Activated CD4-positive, alpha-beta T cell treated with anti-CD3 and anti-CD28 coated beads, Interleukin-2, amount 50 U/mL, for 1 hour (primary cell): ENCODE measurements around the gene CEBPG.

Experiments used
- DNase-seq: peaks from one replicate; pipeline ENCODE4 v3.0.0-alpha.2; 2020

CEBPG gene

GRCh38 chr19:33373453-33374235 lies at the start of gene CEBPG:
CEBPG (plus strand) TSS chr19:33373709; CDS start chr19:33379240, 5,531 bp downstream.
- DNase-seq: peak; percentile 94

DNA sequence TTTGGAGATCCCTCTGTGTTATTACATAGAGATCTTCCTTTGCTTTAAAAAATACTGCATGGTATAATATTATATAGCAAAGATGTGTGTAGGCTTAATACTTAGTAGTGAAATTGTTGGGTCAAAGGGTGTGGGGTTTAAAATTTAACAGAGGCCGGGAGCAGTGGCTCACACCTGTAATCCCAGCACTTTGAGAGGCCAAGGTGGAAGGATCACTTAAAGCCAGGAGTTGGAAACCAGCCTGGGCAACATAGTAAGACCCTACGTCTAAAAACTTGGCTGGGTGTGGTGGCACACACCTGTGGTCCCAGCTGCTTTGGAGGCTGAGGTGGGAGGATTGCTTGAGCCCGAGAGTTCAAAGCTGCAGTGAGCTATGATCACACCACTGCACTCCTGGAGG lies 48.9 kb upstream of the CEBPG start:
- DNase-seq: no peak

GRCh38 chr19:33325920-33326319 lies 47.6 kb upstream of the CEBPG start:
- no peak for DNase-seq

DNA sequence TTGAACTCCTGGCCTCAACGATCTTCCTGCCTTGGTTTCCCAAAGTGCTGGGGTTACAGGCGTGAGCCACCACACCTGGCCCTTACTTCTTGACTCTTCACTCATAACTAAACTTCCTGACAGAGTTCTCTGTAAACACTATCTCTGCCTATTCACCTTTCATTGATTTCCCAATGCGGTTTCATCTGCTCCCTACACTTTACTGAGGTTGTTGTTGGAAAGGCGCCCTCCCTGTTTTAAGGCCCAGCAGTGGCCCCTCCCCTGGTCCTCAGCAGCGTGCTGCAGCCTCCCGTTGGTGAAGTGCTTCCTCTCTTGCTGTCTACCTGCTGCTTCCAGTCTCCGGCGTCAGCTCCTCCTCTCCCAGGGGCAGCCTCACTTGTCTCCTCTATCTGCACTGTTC lies 44.4 kb upstream of the CEBPG start:
- no peak for DNase-seq

DNA sequence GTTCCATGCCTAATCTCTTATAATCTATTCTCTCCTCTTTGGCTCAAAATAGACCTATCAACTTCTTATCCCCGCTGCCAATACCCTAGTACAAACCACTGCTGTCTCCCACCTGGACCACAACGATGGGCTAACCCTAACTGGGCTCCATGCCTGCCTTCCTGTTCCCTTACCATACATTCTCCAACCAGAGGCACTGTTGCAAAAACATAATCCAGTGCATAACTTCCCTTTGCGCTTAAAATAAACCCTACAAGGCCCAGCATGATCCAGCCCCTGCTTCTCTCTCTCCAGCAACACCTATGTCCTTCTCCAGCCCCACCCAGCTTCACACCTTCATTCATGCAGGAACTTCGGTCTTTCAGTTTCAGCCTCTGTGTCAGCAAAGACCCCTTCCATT lies 43.8 kb upstream of the CEBPG start:
- DNase-seq: no peak

DNA sequence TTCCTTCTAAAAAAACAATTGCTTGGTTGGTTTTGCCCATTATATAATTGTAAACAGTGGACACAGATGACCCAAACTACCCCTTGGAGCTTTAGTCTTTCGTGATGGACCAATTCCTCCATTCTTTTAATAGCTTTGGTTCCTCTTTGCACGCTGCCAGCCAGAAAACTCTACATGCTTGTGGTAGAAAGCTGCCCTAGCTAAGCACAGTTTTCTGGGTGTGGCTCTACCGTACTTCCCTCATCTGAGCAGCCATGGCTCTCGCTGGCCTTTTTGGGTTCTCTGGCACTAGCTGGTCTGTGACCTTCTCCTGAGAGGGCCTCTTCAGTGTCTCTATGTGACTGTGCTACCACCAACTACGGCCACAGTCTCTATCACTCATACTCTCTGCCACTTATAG lies 41.3 kb upstream of the CEBPG start:
- no peak for DNase-seq

DNA sequence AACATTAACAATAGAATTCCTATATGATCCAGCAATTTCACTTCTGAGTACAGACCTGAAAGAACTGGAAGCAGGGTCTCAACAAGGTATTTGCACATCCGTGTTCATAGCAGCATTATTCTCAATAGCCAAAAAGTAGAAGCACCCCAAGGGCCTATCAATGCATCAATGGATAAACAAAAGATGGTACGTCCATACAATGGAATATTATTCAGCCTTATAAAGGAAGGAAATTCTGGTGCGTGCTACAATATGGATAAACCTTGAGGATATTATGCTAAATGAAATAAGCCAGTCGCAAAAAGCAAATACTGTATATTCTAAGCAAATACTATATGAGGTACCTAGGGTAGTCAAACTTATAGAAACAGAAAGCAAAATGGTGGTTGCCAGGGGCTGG lies 40.4 kb upstream of the CEBPG start:
- DNase-seq: no peak

GRCh38 chr19:33333642-33334041 lies 39.9 kb upstream of the CEBPG start:
- no peak for DNase-seq

DNA sequence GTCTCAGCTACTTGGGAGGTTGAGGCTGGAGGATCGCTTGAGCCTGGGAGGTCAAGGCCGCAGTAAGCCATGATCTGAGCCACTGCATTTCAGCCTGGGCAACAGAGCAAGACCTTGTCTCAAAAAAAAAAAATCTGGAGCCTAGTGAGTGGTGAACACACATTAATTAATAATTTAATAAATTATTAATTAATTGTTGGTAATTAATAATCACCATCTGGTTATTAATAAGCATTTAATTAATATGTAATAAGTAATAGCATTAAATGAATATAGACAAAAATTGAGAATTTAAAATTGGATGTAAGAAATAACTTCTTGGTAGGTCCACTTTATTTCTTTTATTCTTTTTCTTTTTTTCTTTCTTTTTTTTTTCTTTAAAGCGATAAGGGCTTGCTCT lies 39.2 kb upstream of the CEBPG start:
- DNase-seq: no peak

GRCh38 chr19:33335446-33335845 lies 38.1 kb upstream of the CEBPG start:
- no peak for DNase-seq

- no peak for DNase-seq
Observed at GRCh38 chr19:33339016-33339984, 34.2 kb upstream of the CEBPG start.

DNA sequence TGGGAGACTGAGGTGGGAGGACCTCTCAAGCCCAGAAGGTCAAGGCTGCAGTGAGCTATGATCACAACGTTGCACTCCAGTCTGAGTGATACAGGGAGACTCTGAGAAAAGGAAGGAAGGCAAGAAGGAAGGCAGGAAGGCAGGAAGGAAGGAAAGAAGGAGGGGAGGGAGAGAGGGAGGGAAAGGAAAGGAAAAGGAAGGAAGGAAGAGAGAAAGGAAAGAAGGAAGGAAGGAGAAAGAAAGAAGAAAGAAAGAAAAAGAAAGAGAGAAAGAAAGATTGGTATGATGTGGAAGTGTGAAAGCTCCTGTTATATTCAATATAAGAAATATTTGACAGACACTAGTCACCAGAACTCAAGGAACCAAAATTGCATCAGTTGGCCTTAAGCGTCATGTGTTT lies 32.5 kb upstream of the CEBPG start:
- no peak for DNase-seq

DNA sequence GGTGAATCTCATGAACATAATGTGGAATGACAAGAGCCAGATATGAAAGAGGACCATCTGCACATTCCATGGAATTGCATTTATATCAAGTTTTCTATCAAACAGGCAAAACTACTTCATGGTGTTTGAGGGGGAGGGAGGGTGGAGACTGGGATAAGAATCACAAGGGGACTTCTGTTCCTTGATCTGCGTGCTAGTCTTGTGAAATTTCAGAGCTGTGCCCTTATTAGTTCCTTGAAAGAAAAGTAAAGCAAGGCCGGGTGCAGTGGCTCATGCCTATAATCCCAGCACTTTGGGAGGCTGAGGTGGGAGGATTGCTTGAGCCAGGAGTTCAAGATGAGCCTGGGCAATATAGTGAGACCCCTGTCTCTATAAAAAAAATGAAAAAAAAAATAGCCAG lies 30.2 kb upstream of the CEBPG start:
- DNase-seq: no peak

GRCh38 chr19:33343859-33344572 lies 29.5 kb upstream of the CEBPG start:
- no peak for DNase-seq

DNA sequence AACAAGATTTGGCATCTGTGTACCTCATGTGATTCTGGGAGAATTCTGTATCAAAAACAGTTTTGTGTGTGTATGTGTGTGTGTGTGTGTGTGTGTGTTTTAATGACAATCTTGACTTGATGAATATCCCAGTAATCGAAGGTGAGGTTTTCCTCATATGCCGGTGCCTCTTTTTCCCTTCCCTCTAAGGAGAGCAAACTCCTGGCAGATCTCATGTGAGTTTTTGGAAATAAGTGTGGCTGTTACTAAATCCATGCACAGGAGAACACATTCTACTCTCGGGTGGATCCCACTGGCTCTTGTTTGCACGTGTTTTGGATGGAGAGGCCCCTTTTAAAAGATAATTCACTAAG lies 29.0 kb upstream of the CEBPG start:
- no peak for DNase-seq

GRCh38 chr19:33345163-33345562 lies 28.3 kb upstream of the CEBPG start:
- DNase-seq: no peak

- no peak for DNase-seq
Observed at GRCh38 chr19:33346665-33347064, 26.8 kb upstream of the CEBPG start.

GRCh38 chr19:33347300-33347699 lies 26.2 kb upstream of the CEBPG start:
- no peak for DNase-seq

DNA sequence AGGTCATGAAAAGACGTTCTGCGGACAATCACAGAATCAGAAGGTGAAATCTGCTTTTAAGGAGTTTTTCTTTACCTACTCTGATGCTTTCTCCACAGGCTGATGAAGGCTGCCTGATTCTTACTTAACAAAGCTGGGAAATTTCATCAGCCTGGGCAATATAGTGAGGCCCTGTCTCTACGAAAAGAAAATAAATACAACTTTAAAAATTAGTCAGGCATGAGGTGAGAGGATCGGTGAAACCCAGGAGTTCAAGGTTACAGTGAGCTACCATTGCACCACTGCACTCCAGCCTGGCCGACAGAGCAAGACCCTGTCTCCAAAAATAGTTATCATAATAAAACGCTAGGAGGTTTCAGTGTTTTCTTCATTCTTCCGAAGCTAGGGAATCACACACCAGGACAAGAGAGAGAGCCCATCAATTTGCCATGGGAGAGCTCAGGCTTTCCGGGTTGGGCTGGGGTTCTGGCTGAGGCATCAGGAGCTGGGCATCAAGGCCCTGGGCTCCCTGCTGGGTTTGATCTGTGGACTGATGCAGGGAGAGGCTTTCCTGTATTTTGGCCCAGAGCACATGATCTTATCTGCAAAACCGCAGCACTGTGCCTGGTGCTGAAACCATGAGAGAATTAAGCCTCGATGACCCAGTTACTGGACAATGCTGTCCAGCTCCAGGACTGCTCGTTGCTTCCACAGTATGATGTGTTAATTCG lies 25.1 kb upstream of the CEBPG start:
- DNase-seq: no peak

DNA sequence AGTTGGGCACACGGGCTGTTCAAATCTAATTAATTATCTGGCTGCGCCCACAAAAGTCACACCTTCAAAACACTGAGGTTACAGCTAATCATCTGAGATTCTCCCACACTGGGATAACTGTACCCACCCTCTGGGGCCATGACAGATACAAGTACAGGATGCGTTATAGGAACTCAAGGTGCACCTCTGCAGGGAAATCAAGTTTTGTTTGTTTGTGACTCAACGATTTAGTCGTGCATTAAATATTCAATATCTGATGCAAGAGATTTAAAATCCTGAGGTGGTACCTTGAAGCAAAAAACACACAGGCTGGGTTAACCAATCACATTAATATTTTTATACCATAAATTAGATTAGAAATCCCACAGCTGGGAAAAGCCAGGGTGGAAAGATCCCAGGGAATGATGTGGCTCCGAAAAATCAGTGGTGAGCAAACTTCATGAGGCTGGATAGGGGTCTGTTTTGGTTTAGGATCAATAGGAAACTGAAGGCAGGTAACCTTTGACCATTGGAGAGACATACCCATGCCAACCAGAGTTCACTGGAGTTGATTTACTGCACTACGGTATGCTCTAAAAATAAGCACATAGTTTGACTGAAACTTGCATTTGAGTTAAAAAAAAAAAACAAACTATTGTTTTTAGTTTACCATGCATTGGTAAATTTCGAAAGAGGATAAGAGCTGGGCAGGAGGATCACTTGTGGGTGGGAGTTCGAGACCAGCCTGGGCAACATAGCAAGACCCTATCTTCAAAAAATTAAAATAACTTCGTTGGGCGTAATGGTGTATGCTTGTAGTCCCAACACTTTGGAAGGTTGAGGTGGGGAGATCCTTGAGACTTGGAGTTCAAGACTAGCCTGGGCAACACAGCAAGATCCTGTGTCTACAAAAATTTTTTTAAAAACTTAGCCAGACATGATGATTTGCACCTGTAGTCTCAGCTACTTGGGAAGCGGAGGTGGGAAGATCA lies 23.9 kb upstream of the CEBPG start:
- no peak for DNase-seq

DNA sequence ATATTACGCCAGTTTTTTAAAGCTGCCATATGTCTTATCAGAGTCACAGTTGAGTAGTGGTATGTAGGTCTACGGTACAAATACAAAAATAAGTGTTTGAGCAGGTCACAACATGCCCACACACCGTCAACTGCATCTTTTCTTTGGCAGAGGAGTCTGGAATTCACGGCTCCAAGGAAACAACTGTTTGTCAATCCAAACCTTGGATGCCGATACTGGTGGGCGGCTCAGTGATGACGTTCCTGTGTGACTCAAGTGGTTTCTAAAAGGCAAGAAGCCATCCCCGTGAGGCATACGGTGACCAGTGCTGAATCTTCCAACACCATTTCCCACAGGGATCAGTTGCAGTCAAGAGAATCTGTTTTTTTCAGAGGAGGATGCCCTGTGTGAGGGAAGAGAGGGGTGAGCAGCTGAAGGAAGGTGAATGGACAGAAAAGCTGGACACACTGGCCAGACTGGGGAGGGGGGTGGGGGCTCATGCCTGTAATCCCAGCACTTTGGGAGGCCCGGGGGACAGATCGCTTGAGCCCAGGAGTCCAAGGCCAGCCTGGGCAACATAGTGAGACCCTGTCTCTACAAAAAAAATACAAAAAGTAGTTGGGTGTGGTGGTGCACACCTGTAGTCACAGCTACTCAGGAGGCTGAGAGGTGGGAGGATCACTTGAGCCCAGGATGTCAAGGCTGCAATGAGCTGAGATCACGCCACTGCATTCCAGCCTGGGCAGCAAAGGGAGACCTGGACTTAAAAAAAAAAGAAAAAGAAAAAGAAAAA lies 22.8 kb upstream of the CEBPG start:
- DNase-seq: no peak
